Esophagus (tissue), 2 donors: ENCODE results near the gene TCF7L2. TPM values are rescaled to one million over a fixed set of nuclear protein-coding genes. Genes with fewer than 3 reads are reported as not detected.

ENCODE experiments used
- H3K27ac ChIP-seq, 2 donors: one replicate each; pipeline ENCODE4 v1.5.1; 2013; ENCODE audit warnings: low read depth in 2 of 2, mild to moderate bottlenecking in 2 of 2, inconsistent platforms in 1 of 2, low read length in 1 of 2, moderate library complexity in 1 of 2
- H3K27me3 ChIP-seq, 2 donors: one replicate each; pipeline ENCODE4 v1.6.1; 2013; ENCODE audit warnings: low read length in 2 of 2, control low read depth in 1 of 2, mild to moderate bottlenecking in 1 of 2; ENCODE audit not compliant: insufficient read depth in 2 of 2, control insufficient read depth in 1 of 2
- H3K36me3 ChIP-seq, 2 donors: one replicate each; pipeline ENCODE4 v1.6.1; 2013; ENCODE audit warnings: low read length in 1 of 2; ENCODE audit not compliant: control insufficient read depth in 2 of 2, insufficient read depth in 2 of 2
- H3K4me1 ChIP-seq, 2 donors: one replicate each; pipeline ENCODE4 v1.6.1; 2013; ENCODE audit warnings: low read length in 1 of 2; ENCODE audit not compliant: control insufficient read depth in 2 of 2, insufficient read depth in 2 of 2
- H3K4me3 ChIP-seq, 2 donors: one replicate each; pipeline ENCODE4 v1.5.1; 2013; ENCODE audit warnings: low read length in 2 of 2, mild to moderate bottlenecking in 2 of 2, low read depth in 1 of 2, moderate library complexity in 1 of 2
- H3K9me3 ChIP-seq, 2 donors: one replicate each; pipeline ENCODE4 v1.6.1; 2013; ENCODE audit warnings: mild to moderate bottlenecking in 2 of 2, low read depth in 1 of 2, low read length in 1 of 2, moderate library complexity in 1 of 2; ENCODE audit not compliant: control insufficient read depth in 2 of 2, insufficient read depth in 1 of 2
- WGBS, 2 donors: extraction: QIAGEN DNeasy Blood & Tissue Kit; methylation state at CpG; one replicate each; pipeline ENCODE4 v1.1.7; 2013; 5-methylcytosine and 5-hydroxymethylcytosine counted together
- polyA plus RNA-seq, 2 donors: library from polyadenylated mRNA; stranded (reverse); fragments of 200-250 nt; gene quantifications; one replicate each; pipeline ENCODE4 v1.2.3, GENCODE V29; 2013
- donor health status: healthy with polysubstance abuse.
- donor health status: Bipolar disorder and iron deficiency.

Gene TCF7L2
- polyA plus RNA-seq, 2 donors = 5.4 to 7.9 TPM

DNA sequence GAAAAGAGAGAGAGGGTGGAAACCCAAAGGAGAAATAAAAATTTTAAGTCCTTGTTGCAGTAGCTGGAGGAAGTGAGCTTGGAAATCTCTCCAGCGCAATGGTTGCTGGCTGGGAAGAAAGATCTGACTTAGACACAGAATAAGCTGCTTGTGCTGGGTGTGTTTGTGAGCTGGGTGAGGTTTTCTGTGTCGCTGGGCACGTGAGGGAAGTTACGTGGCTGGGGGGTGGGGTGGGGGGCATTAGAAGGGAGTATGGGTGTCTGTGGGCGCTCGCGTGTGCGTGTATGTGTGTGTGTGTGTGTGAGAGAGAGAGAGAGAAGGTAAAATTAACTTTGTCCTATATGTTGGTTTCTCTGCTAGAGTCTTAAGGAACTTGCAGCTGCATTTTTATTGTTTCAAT lies 11.6 kb downstream of the TCF7L2 start:
- WGBS, 2 donors = 73 to 75% methylated on average over 8 of the region's 8 CpGs
- Histone ChIP-seq H3K27me3 (no peaks in the 10 kb centered on the region), H3K36me3 (peaks cover 0 to 2% of the 10 kb centered on the region in 2 donors), H3K4me1 (peaks cover 2 to 4% of the 10 kb centered on the region in 2 donors), H3K4me3 (no peak overlapping the region), H3K9me3 (no peaks in the 10 kb centered on the region), H3K27ac (peak overlapping the region in 1 of 2 donors; percentile 10)

- H3K36me3 ChIP-seq = peaks cover 0 to 2% of the 10 kb centered on the region in 2 donors
- H3K9me3 ChIP-seq = no peaks in the 10 kb centered on the region
- no peaks in the 10 kb centered on the region for H3K27me3 ChIP-seq
- 74 to 78% methylated on average over 4 of the region's 4 CpGs for WGBS, 2 donors
- no peak overlapping the region for H3K4me3 ChIP-seq
- peaks cover 2 to 5% of the 10 kb centered on the region in 2 donors for H3K4me1 ChIP-seq
- no peak overlapping the region for H3K27ac ChIP-seq
Measured at GRCh38 chr10:112962343-112962742, 12.3 kb downstream of the TCF7L2 start.

- 77% methylated on average over 5 of the region's 5 CpGs for WGBS, 2 donors
Measured at GRCh38 chr10:112963835-112964234, 13.8 kb downstream of the TCF7L2 start.

GRCh38 chr10:112964482-112964881 lies 14.4 kb downstream of the TCF7L2 start:
- 92 to 95% methylated on average over 6 of the region's 6 CpGs for WGBS, 2 donors
- peaks cover 0 to 2% of the 10 kb centered on the region in 2 donors for H3K36me3 ChIP-seq
- H3K4me1 ChIP-seq = peaks cover 2 to 5% of the 10 kb centered on the region in 2 donors

More at GRCh38 chr10:112963835-112964234, 13.8 kb downstream of the TCF7L2 start:
- Histone ChIP-seq H3K36me3 (peaks cover 0 to 2% of the 10 kb centered on the region in 2 donors), H3K4me3 (no peak overlapping the region), H3K9me3 (no peaks in the 10 kb centered on the region), H3K4me1 (peaks cover 2 to 5% of the 10 kb centered on the region in 2 donors), H3K27ac (no peak overlapping the region), H3K27me3 (no peaks in the 10 kb centered on the region)

GRCh38 chr10:112966194-112966855 lies 16.3 kb downstream of the TCF7L2 start:
- peaks cover 0 to 2% of the 10 kb centered on the region in 2 donors for H3K36me3 ChIP-seq
- H3K27me3 ChIP-seq = no peaks in the 10 kb centered on the region
- no peak overlapping the region for H3K4me3 ChIP-seq
- no peak overlapping the region for H3K27ac ChIP-seq
- WGBS, 2 donors = 86 to 89% methylated on average over 9 of the region's 9 CpGs
- peaks cover 2 to 5% of the 10 kb centered on the region in 2 donors for H3K4me1 ChIP-seq
- H3K9me3 ChIP-seq = no peaks in the 10 kb centered on the region

More at GRCh38 chr10:112964482-112964881, 14.4 kb downstream of the TCF7L2 start:
- H3K9me3 ChIP-seq = no peaks in the 10 kb centered on the region
- H3K4me3 ChIP-seq = no peak overlapping the region
- H3K27me3 ChIP-seq = no peaks in the 10 kb centered on the region
- H3K27ac ChIP-seq = no peak overlapping the region

DNA sequence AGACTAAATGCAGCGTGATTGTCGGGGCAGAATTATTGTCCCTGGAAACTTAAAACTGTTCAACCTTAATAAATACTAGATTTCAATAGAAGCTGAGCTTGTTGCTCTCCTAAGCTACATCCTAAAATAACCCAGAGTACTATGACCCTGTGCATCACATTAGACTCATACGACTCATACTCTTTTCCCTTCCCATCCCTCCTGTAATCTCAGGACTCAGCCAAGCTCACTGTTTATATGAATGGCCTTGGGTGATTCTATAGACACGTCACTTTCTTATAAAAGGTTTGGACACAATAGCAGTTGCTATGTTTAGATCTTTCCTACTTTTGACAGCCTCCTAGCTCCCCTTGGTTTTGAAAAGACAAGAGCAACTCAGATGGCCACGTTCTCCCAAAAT lies 17.2 kb downstream of the TCF7L2 start:
- Histone ChIP-seq H3K4me1 (peaks cover 2 to 5% of the 10 kb centered on the region in 2 donors), H3K36me3 (peaks cover 0 to 2% of the 10 kb centered on the region in 2 donors)

DNA sequence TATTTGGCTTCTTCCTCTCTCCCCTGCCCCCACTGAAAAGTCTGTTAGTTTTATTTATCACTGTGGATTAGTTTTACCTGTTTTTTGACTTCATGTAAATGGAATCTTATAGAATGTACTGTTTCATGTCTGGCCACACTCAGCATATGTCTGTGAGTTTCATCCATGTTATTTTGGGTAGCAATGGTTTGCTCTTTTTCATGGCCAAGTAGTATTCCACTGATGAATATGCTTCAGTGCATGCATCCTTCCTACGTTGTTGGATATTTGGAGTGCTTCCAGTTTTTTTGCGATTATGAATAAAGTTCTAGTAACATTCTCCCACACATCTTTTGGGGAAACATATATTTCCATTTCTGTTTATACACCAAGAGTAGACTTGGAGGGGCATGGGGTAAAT lies 19.1 kb downstream of the TCF7L2 start:
- 82 to 87% methylated on average over 2 of the region's 2 CpGs for whole genome bisulfite sequencing, 2 donors
- Histone ChIP-seq H3K36me3 (peaks cover 0 to 2% of the 10 kb centered on the region in 2 donors), H3K27me3 (no peaks in the 10 kb centered on the region), H3K4me3 (no peak overlapping the region), H3K27ac (no peak overlapping the region), H3K9me3 (no peaks in the 10 kb centered on the region), H3K4me1 (peaks cover 5 to 6% of the 10 kb centered on the region in 2 donors)

More for the DNA sequence above, 17.2 kb downstream of the TCF7L2 start:
- Histone ChIP-seq H3K9me3 (no peaks in the 10 kb centered on the region), H3K4me3 (no peak overlapping the region), H3K27me3 (no peaks in the 10 kb centered on the region), H3K27ac (no peak overlapping the region)
- WGBS, 2 donors = 73 to 81% methylated on average over 5 of the region's 5 CpGs

DNA sequence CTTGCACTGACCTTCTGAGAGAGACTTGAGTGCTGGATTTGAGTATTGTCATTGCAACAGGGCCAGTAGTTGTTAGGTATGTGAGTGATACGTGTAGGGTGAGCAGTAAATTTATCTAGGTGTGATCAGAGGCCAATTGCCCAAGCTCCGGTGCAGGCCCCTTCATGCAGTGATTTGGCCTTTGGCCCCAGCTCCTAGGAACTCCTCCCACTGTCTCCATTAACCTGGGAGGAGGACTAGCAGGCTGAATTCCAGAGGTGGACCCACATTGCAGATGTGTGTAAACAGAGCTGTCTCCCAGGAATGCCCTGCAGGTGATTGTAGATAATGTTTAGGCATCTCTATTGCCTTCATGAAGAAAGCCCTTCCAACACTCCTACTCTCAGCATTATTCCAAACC lies 19.5 kb downstream of the TCF7L2 start:
- Histone ChIP-seq H3K4me3 (no peak overlapping the region), H3K27ac (no peak overlapping the region), H3K9me3 (no peaks in the 10 kb centered on the region), H3K27me3 (no peaks in the 10 kb centered on the region), H3K36me3 (peaks cover 0 to 2% of the 10 kb centered on the region in 2 donors), H3K4me1 (peaks cover 5 to 6% of the 10 kb centered on the region in 2 donors)
- WGBS, 2 donors = 62% methylated on average over 2 of the region's 2 CpGs

DNA sequence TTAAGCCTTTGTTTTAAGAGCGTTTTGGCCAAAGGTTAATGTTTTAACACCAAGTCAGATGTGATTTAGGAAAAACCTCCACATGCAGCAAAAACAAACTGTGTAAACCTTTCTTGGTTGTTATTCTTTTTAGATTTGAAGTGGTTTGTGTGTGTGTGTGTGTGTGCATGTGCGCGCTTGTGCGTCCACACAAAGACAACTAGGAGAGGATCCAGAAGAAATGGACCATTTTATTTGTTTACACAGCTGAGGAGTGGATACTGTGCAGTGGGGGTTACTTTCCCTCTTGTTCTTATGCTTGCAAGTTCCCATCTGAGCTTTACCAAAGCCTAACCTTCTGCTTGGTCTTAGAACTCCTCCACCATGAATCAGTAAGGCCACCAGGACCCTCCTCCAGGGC lies 20.0 kb downstream of the TCF7L2 start:
- Histone ChIP-seq H3K27me3 (no peaks in the 10 kb centered on the region), H3K4me1 (peaks cover 5 to 6% of the 10 kb centered on the region in 2 donors), H3K4me3 (no peak overlapping the region), H3K9me3 (no peaks in the 10 kb centered on the region), H3K27ac (no peak overlapping the region), H3K36me3 (peaks cover 0 to 2% of the 10 kb centered on the region in 2 donors)
- WGBS, 2 donors = 75 to 77% methylated on average over 4 of the region's 4 CpGs

- no peaks in the 10 kb centered on the region for H3K27me3 ChIP-seq
- H3K9me3 ChIP-seq = no peaks in the 10 kb centered on the region
- 90 to 96% methylated on average over 5 of the region's 5 CpGs for WGBS, 2 donors
- no peak overlapping the region for H3K27ac ChIP-seq
- no peak overlapping the region for H3K4me3 ChIP-seq
- H3K4me1 ChIP-seq = peaks cover 0 to 6% of the 10 kb centered on the region in 2 donors
- H3K36me3 ChIP-seq = no peaks in the 10 kb centered on the region
Measured at GRCh38 chr10:112972606-112973005, 22.6 kb downstream of the TCF7L2 start.
